Measurements from ENCODE around the gene GIPR.
A peak's percentile ranks its signal among the peaks of the same experiment; 100 is the strongest.

The GIPR gene

DNA sequence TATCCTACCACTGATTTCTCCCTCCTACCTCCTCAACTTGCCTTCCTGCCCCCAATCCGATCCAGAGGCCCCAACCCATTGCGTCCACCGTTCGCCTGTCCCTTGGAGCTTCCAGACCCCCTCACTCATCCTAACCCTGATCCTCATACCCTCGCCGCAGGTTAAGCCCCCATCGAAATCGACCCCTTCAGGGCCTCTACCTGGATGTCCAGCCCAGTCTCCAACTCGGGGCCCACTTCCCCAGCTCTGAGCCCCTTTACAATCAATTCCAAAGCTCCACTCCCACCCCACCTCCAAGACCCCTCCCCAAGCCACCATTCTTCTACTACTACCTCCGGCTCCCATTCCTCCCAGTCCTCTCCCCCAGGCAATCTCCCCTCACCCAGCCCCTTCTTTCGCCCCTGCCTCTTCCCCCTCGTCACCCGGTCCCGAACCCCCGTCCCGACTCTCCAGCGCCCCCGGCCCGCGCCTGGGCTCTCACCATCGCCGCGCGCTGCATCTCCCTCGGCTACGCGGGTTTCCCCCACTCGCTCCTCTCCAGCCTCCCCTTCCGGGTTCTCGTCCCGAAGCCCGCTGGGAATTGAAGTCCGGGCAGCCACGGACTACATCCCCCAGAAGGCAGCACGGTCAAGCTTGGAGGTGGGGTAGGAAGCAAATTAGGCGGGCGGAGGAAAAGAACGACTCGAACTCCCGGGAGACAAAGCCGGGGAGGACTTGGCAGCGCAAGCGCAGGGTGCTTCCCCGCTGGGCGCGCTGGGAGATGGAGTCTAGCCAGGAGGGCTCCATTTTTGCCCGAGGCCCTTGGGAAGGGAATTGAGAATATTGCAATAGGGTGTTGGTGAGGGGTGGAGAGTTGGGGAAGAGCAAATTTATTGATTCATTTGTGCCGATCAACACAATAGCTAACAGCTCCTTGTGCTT lies 62.6 kb downstream of the GIPR start, which contains the start of gene FBXO46:
FBXO46 (minus strand) TSS at position 529 of the 921 bp plus-strand sequence. CDS start 17,401 bp downstream, outside the sequence.
- ATAC-seq: peak; percentile 99
- TF ChIP-seq, protein P1, sequence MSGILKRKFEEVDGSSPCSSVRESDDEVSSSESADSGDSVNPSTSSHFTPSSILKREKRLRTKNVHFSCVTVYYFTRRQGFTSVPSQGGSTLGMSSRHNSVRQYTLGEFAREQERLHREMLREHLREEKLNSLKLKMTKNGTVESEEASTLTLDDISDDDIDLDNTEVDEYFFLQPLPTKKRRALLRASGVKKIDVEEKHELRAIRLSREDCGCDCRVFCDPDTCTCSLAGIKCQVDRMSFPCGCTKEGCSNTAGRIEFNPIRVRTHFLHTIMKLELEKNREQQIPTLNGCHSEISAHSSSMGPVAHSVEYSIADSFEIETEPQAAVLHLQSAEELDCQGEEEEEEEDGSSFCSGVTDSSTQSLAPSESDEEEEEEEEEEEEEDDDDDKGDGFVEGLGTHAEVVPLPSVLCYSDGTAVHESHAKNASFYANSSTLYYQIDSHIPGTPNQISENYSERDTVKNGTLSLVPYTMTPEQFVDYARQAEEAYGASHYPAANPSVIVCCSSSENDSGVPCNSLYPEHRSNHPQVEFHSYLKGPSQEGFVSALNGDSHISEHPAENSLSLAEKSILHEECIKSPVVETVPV (CRISPR knock-in tag; IDR thresholded peaks at IDR 0.05): no peak
- TF ChIP-seq GLIS3 (CRISPR knock-in tag; IDR thresholded peaks at IDR 0.05) (no peak), TOX (CRISPR knock-in tag; IDR thresholded peaks at IDR 0.05; ENCODE audit: borderline replicate concordance) (no peak), BACH2 (CRISPR knock-in tag; IDR thresholded peaks at IDR 0.05; ENCODE audit: borderline replicate concordance) (no peak), ZNF70 (CRISPR knock-in tag; IDR thresholded peaks at IDR 0.05) (no peak), ISL1 (CRISPR knock-in tag; IDR thresholded peaks at IDR 0.05) (no peak), CSDC2 (CRISPR knock-in tag; IDR thresholded peaks at IDR 0.05) (no peak), TCF4 (CRISPR knock-in tag; IDR thresholded peaks at IDR 0.05; ENCODE audit: borderline replicate concordance) (no peak), ESRRG (CRISPR knock-in tag; IDR thresholded peaks at IDR 0.05) (no peak), ZFP30 (CRISPR knock-in tag; IDR thresholded peaks at IDR 0.05) (no peak), OSR1 (CRISPR knock-in tag; IDR thresholded peaks at IDR 0.05) (no peak), ZNF8 (CRISPR knock-in tag; IDR thresholded peaks at IDR 0.05) (no peak), ZFP3 (CRISPR knock-in tag; IDR thresholded peaks at IDR 0.05) (no peak), PPARA (CRISPR knock-in tag; IDR thresholded peaks at IDR 0.05; ENCODE audit: borderline replicate concordance) (no peak)
- TF ChIP-seq, protein P2, sequence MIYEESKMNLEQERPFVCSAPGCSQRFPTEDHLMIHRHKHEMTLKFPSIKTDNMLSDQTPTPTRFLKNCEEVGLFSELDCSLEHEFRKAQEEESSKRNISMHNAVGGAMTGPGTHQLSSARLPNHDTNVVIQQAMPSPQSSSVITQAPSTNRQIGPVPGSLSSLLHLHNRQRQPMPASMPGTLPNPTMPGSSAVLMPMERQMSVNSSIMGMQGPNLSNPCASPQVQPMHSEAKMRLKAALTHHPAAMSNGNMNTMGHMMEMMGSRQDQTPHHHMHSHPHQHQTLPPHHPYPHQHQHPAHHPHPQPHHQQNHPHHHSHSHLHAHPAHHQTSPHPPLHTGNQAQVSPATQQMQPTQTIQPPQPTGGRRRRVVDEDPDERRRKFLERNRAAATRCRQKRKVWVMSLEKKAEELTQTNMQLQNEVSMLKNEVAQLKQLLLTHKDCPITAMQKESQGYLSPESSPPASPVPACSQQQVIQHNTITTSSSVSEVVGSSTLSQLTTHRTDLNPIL (CRISPR knock-in tag; IDR thresholded peaks at IDR 0.05; ENCODE audit: low read depth): no peak
- TF ChIP-seq, protein P3, sequence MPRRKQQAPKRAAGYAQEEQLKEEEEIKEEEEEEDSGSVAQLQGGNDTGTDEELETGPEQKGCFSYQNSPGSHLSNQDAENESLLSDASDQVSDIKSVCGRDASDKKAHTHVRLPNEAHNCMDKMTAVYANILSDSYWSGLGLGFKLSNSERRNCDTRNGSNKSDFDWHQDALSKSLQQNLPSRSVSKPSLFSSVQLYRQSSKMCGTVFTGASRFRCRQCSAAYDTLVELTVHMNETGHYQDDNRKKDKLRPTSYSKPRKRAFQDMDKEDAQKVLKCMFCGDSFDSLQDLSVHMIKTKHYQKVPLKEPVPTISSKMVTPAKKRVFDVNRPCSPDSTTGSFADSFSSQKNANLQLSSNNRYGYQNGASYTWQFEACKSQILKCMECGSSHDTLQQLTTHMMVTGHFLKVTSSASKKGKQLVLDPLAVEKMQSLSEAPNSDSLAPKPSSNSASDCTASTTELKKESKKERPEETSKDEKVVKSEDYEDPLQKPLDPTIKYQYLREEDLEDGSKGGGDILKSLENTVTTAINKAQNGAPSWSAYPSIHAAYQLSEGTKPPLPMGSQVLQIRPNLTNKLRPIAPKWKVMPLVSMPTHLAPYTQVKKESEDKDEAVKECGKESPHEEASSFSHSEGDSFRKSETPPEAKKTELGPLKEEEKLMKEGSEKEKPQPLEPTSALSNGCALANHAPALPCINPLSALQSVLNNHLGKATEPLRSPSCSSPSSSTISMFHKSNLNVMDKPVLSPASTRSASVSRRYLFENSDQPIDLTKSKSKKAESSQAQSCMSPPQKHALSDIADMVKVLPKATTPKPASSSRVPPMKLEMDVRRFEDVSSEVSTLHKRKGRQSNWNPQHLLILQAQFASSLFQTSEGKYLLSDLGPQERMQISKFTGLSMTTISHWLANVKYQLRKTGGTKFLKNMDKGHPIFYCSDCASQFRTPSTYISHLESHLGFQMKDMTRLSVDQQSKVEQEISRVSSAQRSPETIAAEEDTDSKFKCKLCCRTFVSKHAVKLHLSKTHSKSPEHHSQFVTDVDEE (CRISPR knock-in tag; IDR thresholded peaks at IDR 0.05): no peak
- TF ChIP-seq, protein P4, sequence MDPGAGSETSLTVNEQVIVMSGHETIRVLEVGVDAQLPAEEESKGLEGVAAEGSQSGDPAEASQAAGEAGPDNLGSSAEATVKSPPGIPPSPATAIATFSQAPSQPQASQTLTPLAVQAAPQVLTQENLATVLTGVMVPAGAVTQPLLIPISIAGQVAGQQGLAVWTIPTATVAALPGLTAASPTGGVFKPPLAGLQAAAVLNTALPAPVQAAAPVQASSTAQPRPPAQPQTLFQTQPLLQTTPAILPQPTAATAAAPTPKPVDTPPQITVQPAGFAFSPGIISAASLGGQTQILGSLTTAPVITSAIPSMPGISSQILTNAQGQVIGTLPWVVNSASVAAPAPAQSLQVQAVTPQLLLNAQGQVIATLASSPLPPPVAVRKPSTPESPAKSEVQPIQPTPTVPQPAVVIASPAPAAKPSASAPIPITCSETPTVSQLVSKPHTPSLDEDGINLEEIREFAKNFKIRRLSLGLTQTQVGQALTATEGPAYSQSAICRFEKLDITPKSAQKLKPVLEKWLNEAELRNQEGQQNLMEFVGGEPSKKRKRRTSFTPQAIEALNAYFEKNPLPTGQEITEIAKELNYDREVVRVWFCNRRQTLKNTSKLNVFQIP (CRISPR knock-in tag; IDR thresholded peaks at IDR 0.05; ENCODE audit: borderline replicate concordance, low read depth): no peak
- TF ChIP-seq, protein P5, sequence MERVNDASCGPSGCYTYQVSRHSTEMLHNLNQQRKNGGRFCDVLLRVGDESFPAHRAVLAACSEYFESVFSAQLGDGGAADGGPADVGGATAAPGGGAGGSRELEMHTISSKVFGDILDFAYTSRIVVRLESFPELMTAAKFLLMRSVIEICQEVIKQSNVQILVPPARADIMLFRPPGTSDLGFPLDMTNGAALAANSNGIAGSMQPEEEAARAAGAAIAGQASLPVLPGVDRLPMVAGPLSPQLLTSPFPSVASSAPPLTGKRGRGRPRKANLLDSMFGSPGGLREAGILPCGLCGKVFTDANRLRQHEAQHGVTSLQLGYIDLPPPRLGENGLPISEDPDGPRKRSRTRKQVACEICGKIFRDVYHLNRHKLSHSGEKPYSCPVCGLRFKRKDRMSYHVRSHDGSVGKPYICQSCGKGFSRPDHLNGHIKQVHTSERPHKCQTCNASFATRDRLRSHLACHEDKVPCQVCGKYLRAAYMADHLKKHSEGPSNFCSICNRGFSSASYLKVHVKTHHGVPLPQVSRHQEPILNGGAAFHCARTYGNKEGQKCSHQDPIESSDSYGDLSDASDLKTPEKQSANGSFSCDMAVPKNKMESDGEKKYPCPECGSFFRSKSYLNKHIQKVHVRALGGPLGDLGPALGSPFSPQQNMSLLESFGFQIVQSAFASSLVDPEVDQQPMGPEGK (CRISPR knock-in tag; IDR thresholded peaks at IDR 0.05; ENCODE audit: borderline replicate concordance): no peak

Measured in SK-N-SH treated with all-trans-retinoic acid at 6 μM for 48 hours (cell line).